GM12864 (cell line): ENCODE data around the gene PAPPA2.
A peak's percentile ranks its signal among the peaks of the same experiment; 100 is the strongest.

Experiments used
- DNase-seq: peaks from one replicate; pipeline ENCODE4 v3.0.0-alpha.2; 2011; ENCODE audit warnings: low read depth
- H3K4me3 ChIP-seq: 2 replicates; pipeline ENCODE4 v1.5.1; 2011; ENCODE audit warnings: mild to moderate bottlenecking, low read depth, low read length, control low read depth
- CTCF ChIP-seq: IDR thresholded peaks from 2 replicates; pipeline ENCODE4 v1.5.1; 2011; ENCODE audit warnings: low read depth, mild to moderate bottlenecking, moderate library complexity, low read length, control low read depth, inconsistent platforms; ENCODE audit errors: missing control alignments

PAPPA2 gene

GRCh38 chr1:176879784-176880620 is 417.0 kb downstream of the PAPPA2 start:
- no peak for DNase-seq

GRCh38 chr1:176880955-176881595 is 418.1 kb downstream of the PAPPA2 start:
- no peak overlapping the region for H3K4me3 ChIP-seq
- peak; percentile 80 for TF ChIP-seq CTCF
- peak; percentile 7 for DNase-seq

More at GRCh38 chr1:176879784-176880620, 417.0 kb downstream of the PAPPA2 start:
- H3K4me3 ChIP-seq, result no peak overlapping the region
- no peak for TF ChIP-seq CTCF

- H3K4me3 ChIP-seq, result no peak overlapping the region
- DNase-seq, result no peak
- no peak for TF ChIP-seq CTCF
Measured at GRCh38 chr1:176884286-176884685, 421.3 kb downstream of the PAPPA2 start.

GRCh38 chr1:176884911-176885310 is 421.9 kb downstream of the PAPPA2 start:
- TF ChIP-seq CTCF, result no peak
- no peak overlapping the region for H3K4me3 ChIP-seq
- DNase-seq, result no peak

- no peak overlapping the region for H3K4me3 ChIP-seq
- no peak for DNase-seq
- TF ChIP-seq CTCF, result no peak
Measured at GRCh38 chr1:176885341-176885740, 422.4 kb downstream of the PAPPA2 start.

GRCh38 chr1:176885751-176886150 is 422.8 kb downstream of the PAPPA2 start:
- no peak for DNase-seq
- H3K4me3 ChIP-seq, result no peak overlapping the region
- no peak for TF ChIP-seq CTCF

- no peak for TF ChIP-seq CTCF
- H3K4me3 ChIP-seq, result no peak overlapping the region
- DNase-seq, result no peak
Measured at GRCh38 chr1:176888471-176889032, 425.6 kb downstream of the PAPPA2 start.
